Retinal pigment epithelial cell (primary cell): Measurements from ENCODE around the gene KIF16B.

Experiments
- DNase-seq: peaks from one replicate; pipeline ENCODE4 v3.0.0-alpha.2; 2010; ENCODE audit warnings: low read depth
- H3K4me3 ChIP-seq: 2 replicates; pipeline ENCODE4 v1.5.1; 2011; ENCODE audit warnings: mild to moderate bottlenecking, low read length, control low read depth, moderate library complexity
- CTCF ChIP-seq: conservative IDR thresholded peaks from 2 replicates; pipeline ENCODE4 v1.5.1; 2011; ENCODE audit warnings: low read depth, low read length, control low read depth, inconsistent platforms

Gene KIF16B

GRCh38 chr20:16537918-16538317, 35.3 kb downstream of the KIF16B start:
- no peak overlapping the region for H3K4me3 ChIP-seq
- TF ChIP-seq CTCF = no peak
- DNase-seq = no peak

GRCh38 chr20:16537025-16537665, 36.1 kb downstream of the KIF16B start:
- DNase-seq = no peak
- TF ChIP-seq CTCF = no peak

GRCh38 chr20:16535277-16535676, 38.0 kb downstream of the KIF16B start:
- H3K4me3 ChIP-seq = no peak overlapping the region
- no peak for TF ChIP-seq CTCF
- no peak for DNase-seq

More at GRCh38 chr20:16537025-16537665, 36.1 kb downstream of the KIF16B start:
- H3K4me3 ChIP-seq = no peak overlapping the region

- H3K4me3 ChIP-seq = no peak overlapping the region
- no peak for TF ChIP-seq CTCF
- DNase-seq = no peak
Observed at GRCh38 chr20:16533502-16533901, 39.7 kb downstream of the KIF16B start.

GRCh38 chr20:16531485-16531884, 41.8 kb downstream of the KIF16B start:
- H3K4me3 ChIP-seq = no peak overlapping the region
- no peak for TF ChIP-seq CTCF
- no peak for DNase-seq

GRCh38 chr20:16530201-16530681, 43.0 kb downstream of the KIF16B start:
- no peak overlapping the region for H3K4me3 ChIP-seq
- no peak for DNase-seq
- no peak for TF ChIP-seq CTCF

- peak; percentile 85 for DNase-seq
- no peak overlapping the region for H3K4me3 ChIP-seq
- TF ChIP-seq CTCF = no peak
Observed at GRCh38 chr20:16528078-16528477, 45.2 kb downstream of the KIF16B start.
